ENCODE data around the gene TSPAN6.

Gene TSPAN6

GRCh38 chrX:100677611-100678181 lies 41.1 kb upstream of the TSPAN6 start:
- H3K9me2 ChIP-seq (replicated peaks; ENCODE audit: low read depth, low read length): no peaks in the 10 kb centered on the region
- no peaks in the 10 kb centered on the region for H3K36me3 ChIP-seq (ENCODE audit: insufficient read depth, low read length)
- TF ChIP-seq EZH2phosphoT487 (IDR thresholded peaks at IDR 0.05; ENCODE audit: borderline replicate concordance) (no peak), CTCF (conservative IDR thresholded peaks at IDR 0.05; ENCODE audit: low read length) (no peak)
- H3F3A ChIP-seq (ENCODE audit: low read depth): no peaks in the 10 kb centered on the region
- H3K4me1 ChIP-seq (ENCODE audit: insufficient read depth, low read length, poor library complexity, severe bottlenecking): peaks cover 8% of the 10 kb centered on the region
- H4K20me1 ChIP-seq (ENCODE audit: insufficient read depth, low read length, poor library complexity, severe bottlenecking): no peaks in the 10 kb centered on the region
- no peak overlapping the region for H3K4me3 ChIP-seq (ENCODE audit: low read length, poor library complexity, severe bottlenecking)
- H3K9ac ChIP-seq (ENCODE audit: low read depth, low read length, poor library complexity, severe bottlenecking): no peak overlapping the region
- no peak overlapping the region for H3K4me2 ChIP-seq (ENCODE audit: low read depth, low read length, poor library complexity, severe bottlenecking)
- H3K27me3 ChIP-seq (ENCODE audit: insufficient read depth, low read length, poor library complexity, severe bottlenecking): no peaks in the 10 kb centered on the region
- no peaks in the 10 kb centered on the region for H3K9me3 ChIP-seq (ENCODE audit: insufficient read depth, low read depth, low read length)
- no peaks in the 10 kb centered on the region for H3K79me2 ChIP-seq (ENCODE audit: insufficient read depth, low read length)
- H2AFZ ChIP-seq (ENCODE audit: low read length): no peak overlapping the region

GRCh38 chrX:100674705-100675104 lies 38.1 kb upstream of the TSPAN6 start:
- Histone ChIP-seq H3K4me2 (ENCODE audit: low read depth, low read length, poor library complexity, severe bottlenecking) (peak overlapping the region; percentile 13), H3F3A (ENCODE audit: low read depth) (no peaks in the 10 kb centered on the region), H4K20me1 (ENCODE audit: insufficient read depth, low read length, poor library complexity, severe bottlenecking) (no peaks in the 10 kb centered on the region), H2AFZ (ENCODE audit: low read length) (peak overlapping the region; percentile 85), H3K27me3 (ENCODE audit: insufficient read depth, low read length, poor library complexity, severe bottlenecking) (no peaks in the 10 kb centered on the region), H3K4me1 (ENCODE audit: insufficient read depth, low read length, poor library complexity, severe bottlenecking) (peaks cover 8% of the 10 kb centered on the region), H3K9me2 (replicated peaks; ENCODE audit: low read depth, low read length) (no peaks in the 10 kb centered on the region), H3K9me3 (ENCODE audit: insufficient read depth, low read depth, low read length) (no peaks in the 10 kb centered on the region), H3K79me2 (ENCODE audit: insufficient read depth, low read length) (no peaks in the 10 kb centered on the region), H3K36me3 (ENCODE audit: insufficient read depth, low read length) (no peaks in the 10 kb centered on the region), H3K9ac (ENCODE audit: low read depth, low read length, poor library complexity, severe bottlenecking) (no peak overlapping the region), H3K4me3 (ENCODE audit: low read length, poor library complexity, severe bottlenecking) (no peak overlapping the region)
- TF ChIP-seq CTCF (conservative IDR thresholded peaks at IDR 0.05; ENCODE audit: low read length): no peak
- TF ChIP-seq EZH2phosphoT487 (IDR thresholded peaks at IDR 0.05; ENCODE audit: borderline replicate concordance): no peak

GRCh38 chrX:100673397-100673953 lies 36.9 kb upstream of the TSPAN6 start:
- TF ChIP-seq CTCF (conservative IDR thresholded peaks at IDR 0.05; ENCODE audit: low read length) (no peak), EZH2phosphoT487 (IDR thresholded peaks at IDR 0.05; ENCODE audit: borderline replicate concordance) (no peak)
- H2AFZ ChIP-seq (ENCODE audit: low read length): no peak overlapping the region
- no peaks in the 10 kb centered on the region for H3K36me3 ChIP-seq (ENCODE audit: insufficient read depth, low read length)
- no peak overlapping the region for H3K4me2 ChIP-seq (ENCODE audit: low read depth, low read length, poor library complexity, severe bottlenecking)
- H3K79me2 ChIP-seq (ENCODE audit: insufficient read depth, low read length): no peaks in the 10 kb centered on the region
- no peaks in the 10 kb centered on the region for H3K9me2 ChIP-seq (replicated peaks; ENCODE audit: low read depth, low read length)
- no peaks in the 10 kb centered on the region for H3F3A ChIP-seq (ENCODE audit: low read depth)
- no peak overlapping the region for H3K9ac ChIP-seq (ENCODE audit: low read depth, low read length, poor library complexity, severe bottlenecking)
- no peaks in the 10 kb centered on the region for H4K20me1 ChIP-seq (ENCODE audit: insufficient read depth, low read length, poor library complexity, severe bottlenecking)
- no peaks in the 10 kb centered on the region for H3K9me3 ChIP-seq (ENCODE audit: insufficient read depth, low read depth, low read length)
- no peaks in the 10 kb centered on the region for H3K27me3 ChIP-seq (ENCODE audit: insufficient read depth, low read length, poor library complexity, severe bottlenecking)
- peaks cover 8% of the 10 kb centered on the region for H3K4me1 ChIP-seq (ENCODE audit: insufficient read depth, low read length, poor library complexity, severe bottlenecking)
- no peak overlapping the region for H3K4me3 ChIP-seq (ENCODE audit: low read length, poor library complexity, severe bottlenecking)
